AG09319 (cell line): ENCODE results near the gene NANS.

Source experiments
- DNase-seq: peaks from one replicate; pipeline ENCODE4 v3.0.0-alpha.2; 2010; ENCODE audit warnings: low read depth; ENCODE audit errors: extremely low read depth
- TF ChIP-seq, protein P1 (sequence below): IDR thresholded peaks from 2 replicates; pipeline ENCODE4 v1.5.1; 2011; ENCODE audit warnings: low read depth, mild to moderate bottlenecking, inconsistent platforms, low read length, moderate library complexity

NANS gene

DNA sequence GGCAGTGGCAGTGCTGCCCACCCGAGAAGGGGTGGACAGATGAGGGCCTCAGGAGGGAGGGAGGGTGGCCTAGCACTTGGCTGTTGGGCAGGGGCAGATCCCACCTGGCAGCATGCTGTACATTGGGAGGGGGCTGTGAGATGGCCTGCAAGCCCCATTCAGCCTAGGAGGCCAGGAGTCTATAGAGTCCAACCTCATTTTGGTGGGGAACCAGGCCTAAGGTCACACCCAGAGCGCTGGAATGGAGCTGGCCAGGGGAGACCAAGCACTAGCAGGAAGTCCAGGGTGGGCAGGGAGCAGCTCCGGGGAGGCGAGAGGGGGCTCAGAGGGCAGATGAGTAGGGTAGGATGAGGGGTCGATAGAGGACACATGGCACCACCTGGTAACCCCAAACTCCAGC is 39.6 kb downstream of the NANS start:
- no peak for DNase-seq
- TF ChIP-seq, protein P1, sequence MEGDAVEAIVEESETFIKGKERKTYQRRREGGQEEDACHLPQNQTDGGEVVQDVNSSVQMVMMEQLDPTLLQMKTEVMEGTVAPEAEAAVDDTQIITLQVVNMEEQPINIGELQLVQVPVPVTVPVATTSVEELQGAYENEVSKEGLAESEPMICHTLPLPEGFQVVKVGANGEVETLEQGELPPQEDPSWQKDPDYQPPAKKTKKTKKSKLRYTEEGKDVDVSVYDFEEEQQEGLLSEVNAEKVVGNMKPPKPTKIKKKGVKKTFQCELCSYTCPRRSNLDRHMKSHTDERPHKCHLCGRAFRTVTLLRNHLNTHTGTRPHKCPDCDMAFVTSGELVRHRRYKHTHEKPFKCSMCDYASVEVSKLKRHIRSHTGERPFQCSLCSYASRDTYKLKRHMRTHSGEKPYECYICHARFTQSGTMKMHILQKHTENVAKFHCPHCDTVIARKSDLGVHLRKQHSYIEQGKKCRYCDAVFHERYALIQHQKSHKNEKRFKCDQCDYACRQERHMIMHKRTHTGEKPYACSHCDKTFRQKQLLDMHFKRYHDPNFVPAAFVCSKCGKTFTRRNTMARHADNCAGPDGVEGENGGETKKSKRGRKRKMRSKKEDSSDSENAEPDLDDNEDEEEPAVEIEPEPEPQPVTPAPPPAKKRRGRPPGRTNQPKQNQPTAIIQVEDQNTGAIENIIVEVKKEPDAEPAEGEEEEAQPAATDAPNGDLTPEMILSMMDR, result no peak

DNA sequence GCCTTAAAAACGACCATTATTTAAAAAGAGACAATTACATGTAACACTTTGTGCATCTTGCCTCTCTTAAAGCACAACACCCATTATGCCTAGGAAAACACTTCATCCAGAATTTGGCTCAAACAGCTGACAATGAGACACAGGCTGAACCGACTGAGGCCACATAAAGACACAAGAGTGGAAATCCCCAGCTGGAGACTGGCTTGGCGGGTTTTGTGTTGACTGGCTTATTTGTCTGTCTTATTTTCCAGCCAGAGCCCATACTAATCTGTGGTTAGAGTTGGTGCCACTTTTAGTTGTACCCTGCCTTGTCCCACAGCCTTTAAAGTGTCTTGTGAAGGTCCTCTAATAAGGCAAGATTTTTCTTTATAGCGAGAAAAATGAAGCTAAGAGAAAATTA is 41.3 kb downstream of the NANS start:
- TF ChIP-seq, protein P1, result no peak
- no peak for DNase-seq

DNA sequence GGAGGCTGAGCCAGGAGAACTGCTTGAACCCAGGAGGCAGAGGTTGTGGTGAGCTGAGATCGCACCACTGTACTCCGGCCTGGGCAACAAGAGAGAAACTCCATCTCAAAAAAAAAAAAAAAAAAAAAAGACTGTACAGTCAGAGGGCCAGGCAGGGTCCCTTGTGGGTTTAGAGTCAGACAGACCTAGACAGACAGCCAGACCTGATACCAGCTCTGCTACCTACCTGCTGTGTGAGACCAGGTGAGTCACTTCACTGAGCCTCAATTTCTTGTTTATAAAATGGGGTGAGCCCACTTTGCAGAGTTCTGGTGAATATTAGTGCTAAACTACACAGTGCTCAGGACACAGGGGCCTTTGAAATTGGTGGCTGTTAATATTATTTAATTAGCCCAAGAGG is 42.8 kb downstream of the NANS start:
- no peak for DNase-seq
- TF ChIP-seq, protein P1, result no peak

DNA sequence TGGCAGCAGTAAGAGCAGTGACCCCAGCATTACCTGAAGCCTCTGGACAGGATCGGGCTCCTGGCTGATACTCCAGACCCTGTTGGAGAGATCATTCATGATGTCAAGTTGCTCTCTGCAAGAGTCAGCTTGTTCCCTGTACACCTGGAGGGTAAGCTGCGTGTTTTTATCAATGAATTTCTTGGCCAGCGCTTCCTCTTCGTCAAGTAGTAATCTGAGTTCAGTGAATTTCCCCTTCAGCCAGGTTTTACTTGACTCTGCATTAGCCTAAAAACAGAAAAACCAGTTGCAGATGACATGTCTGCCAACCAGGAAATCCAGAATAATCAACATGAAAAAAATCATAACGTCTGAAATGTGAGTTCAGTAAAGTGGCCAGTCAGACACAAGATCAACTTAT is 43.4 kb downstream of the NANS start:
- TF ChIP-seq, protein P1, result no peak
- DNase-seq, result no peak

DNA sequence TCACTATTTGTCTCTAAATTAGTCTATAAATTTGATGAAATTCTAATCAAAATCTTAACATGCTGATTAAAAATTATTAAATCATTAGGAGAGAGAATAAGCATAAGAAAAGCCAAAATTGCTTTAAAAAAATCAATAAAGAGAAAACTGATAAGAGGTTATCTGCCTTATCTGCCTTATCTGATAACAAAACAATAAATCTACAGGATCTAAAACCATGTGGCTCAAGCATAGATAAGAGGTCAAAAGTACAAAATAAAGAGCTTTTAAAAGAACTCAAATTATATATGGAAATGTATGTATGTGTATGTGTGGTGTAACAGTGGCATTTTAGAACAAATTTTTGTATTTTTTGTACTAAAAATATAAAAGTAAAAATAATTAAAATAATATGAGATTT is 43.9 kb downstream of the NANS start:
- TF ChIP-seq, protein P1, result no peak
- DNase-seq, result no peak

DNA sequence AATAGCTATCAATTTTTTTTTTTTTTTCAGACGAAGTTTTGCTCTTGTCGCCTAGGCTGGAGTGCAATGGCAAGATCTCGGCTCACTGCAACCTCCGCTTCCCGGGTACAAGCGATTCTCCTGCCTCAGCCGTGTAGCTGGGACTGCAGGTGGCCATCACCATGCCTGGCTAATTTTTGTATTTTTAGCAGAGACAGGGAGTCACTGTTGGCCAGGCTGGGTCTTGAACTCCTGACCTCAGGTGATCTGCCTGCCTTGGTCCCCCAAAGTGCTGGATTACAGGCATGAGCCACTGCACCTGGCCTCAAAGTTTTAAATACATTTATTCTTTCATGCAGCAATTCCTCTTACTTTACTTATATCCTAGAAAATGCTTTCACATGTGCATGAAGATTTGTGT is 44.9 kb downstream of the NANS start:
- TF ChIP-seq, protein P1, result no peak

DNA sequence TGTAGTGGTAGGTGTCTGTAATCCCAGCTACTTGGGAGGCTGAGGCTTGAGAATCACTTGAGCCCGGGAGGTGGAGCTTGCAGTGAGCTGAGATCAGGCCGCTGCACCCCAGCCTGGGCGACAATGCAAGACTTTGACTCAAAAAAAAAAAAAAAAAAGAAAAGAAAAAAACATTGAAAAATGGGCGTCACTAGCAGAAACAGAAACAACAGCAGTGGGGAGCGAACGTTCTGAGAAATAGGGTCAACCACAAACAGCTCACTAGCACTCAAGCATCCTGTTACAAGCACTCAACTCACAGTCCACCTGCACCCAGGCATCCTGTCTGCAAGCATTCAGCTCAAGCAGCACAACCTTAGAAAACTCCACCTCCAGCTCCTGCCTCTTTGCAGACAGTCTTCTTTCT is 45.3 kb downstream of the NANS start:
- no peak for DNase-seq
- TF ChIP-seq, protein P1, result no peak

More for the DNA sequence above, 44.9 kb downstream of the NANS start:
- DNase-seq, result no peak

DNA sequence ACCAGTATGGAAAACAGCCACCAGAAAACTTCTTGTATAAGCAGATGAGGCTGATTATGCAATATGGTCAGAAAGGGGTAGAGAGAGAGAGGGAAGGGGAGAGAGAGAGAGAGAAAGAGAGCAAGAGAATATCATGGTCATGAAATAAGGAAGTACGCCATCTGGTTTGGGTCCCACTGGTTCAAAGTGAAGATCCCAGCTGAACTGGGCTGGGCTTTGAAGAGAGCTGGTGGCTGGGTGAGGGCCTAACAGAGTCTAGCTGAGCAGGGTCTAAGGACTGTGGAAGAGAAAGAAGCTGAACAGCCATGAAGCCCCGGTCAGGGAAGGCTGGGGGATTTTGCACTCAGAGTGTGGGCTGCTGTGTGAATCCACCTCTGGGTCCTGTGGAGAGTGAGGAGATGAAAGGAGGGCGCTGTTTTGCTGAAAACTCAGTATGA is 47.9 kb downstream of the NANS start:
- no peak for DNase-seq
- TF ChIP-seq, protein P1, result no peak
